PC-9 (cell line): Measurements from ENCODE around the gene NAPG. TPM values are rescaled to one million over a fixed set of nuclear protein-coding genes. Genes with fewer than 3 reads are reported as not detected.
A peak's percentile ranks its signal among the peaks of the same experiment; 100 is the strongest.

ENCODE experiments used
- BruUV-seq: library from RNA; stranded (reverse); fragments of 400-500 nt; replicated peaks from 2 replicates; lab custom pipeline; 2021; lab: Mats Ljungman, UMichigan
- CTCF ChIA-PET: fragments of 300-600 bp; sonication (Branson Sonifier 250); formaldehyde crosslinking; loops from one replicate; lab custom pipeline; 2022; ENCODE audit warnings: antibody characterized with exemption; lab: Charles Lee
- POLR2A ChIA-PET: fragments of 300-600 bp; sonication (Branson Sonifier 250); formaldehyde crosslinking; loops from one replicate; lab custom pipeline; 2022; ENCODE audit warnings: antibody characterized with exemption; ENCODE audit not compliant: unreplicated experiment; lab: Charles Lee
- DNase-seq, 2 experiments: peaks; one replicate each; pipeline versions ENCODE4 v3.0.0 to v3.0.0-alpha.2; 2015 to 2022; ENCODE audit warnings: mixed read lengths in 1 of 2
- H2AFZ ChIP-seq: fragments of 200-600 bp; sonication (generic); 2 replicates; pipeline ENCODE4 v1.8.1; 2017; ENCODE audit warnings: antibody characterized with exemption
- H3F3A ChIP-seq: fragments of 200-600 bp; sonication (generic); 2 replicates; pipeline ENCODE4 v1.8.1; 2017; ENCODE audit warnings: antibody characterized with exemption, mild to moderate bottlenecking, low read depth; ENCODE audit not compliant: insufficient read depth
- H3K27ac ChIP-seq: fragments of 200-600 bp; sonication (generic); 2 replicates; pipeline ENCODE4 v1.6.1; 2016; ENCODE audit warnings: mixed run types
- H3K27me3 ChIP-seq: fragments of 200-600 bp; sonication (generic); 2 replicates; pipeline ENCODE4 v1.6.1; 2016; ENCODE audit warnings: low read depth, mixed run types; ENCODE audit not compliant: insufficient read depth
- H3K36me3 ChIP-seq: fragments of 200-600 bp; sonication (generic); 2 replicates; pipeline ENCODE4 v1.6.1; 2016; ENCODE audit warnings: low read depth, mixed run types
- H3K4me1 ChIP-seq: fragments of 200-600 bp; sonication (generic); replicated peaks from 2 replicates; pipeline ENCODE4 v1.6.1; 2016; ENCODE audit warnings: mixed run types; ENCODE audit not compliant: insufficient read depth
- H3K4me2 ChIP-seq: fragments of 200-600 bp; sonication (generic); 2 replicates; pipeline ENCODE4 v1.6.1; 2017; ENCODE audit warnings: mixed run types
- H3K4me3 ChIP-seq: fragments of 200-600 bp; sonication (generic); 2 replicates; pipeline ENCODE4 v1.6.1; 2016; ENCODE audit warnings: mixed run types
- H3K79me2 ChIP-seq: fragments of 200-600 bp; sonication (generic); 2 replicates; pipeline ENCODE4 v1.6.1; 2017; ENCODE audit warnings: low read depth, mixed run types
- H3K9me2 ChIP-seq: fragments of 200-600 bp; sonication (generic); 2 replicates; pipeline ENCODE4 v1.8.1; 2017; ENCODE audit warnings: mild to moderate bottlenecking; ENCODE audit not compliant: insufficient read depth
- H3K9me3 ChIP-seq: fragments of 200-600 bp; sonication (generic); 2 replicates; pipeline ENCODE4 v1.8.1; 2016; ENCODE audit warnings: low read depth; ENCODE audit not compliant: insufficient read depth
- H4K20me1 ChIP-seq: fragments of 200-600 bp; sonication (generic); 2 replicates; pipeline ENCODE4 v1.8.1; 2017; ENCODE audit not compliant: insufficient read depth
- EZH2 ChIP-seq: fragments of 200-600 bp; sonication (generic); IDR thresholded peaks from 2 replicates; pipeline ENCODE4 v1.8.0; 2017; ENCODE audit warnings: antibody characterized with exemption, low read depth
- intact Hi-C: fragments of 100-400 bp; cut with micrococcal nuclease; formaldehyde crosslinking; loops from one replicate; pipeline ENCODE4 v1.10.0; 2022; ENCODE audit not compliant: unreplicated experiment
- total RNA-seq: library from RNA; stranded (reverse); gene quantifications from 2 replicates; pipeline ENCODE4 v1.2.3, GENCODE V29; 2021
- TF ChIP-seq, protein P1 (sequence below): fragments of 200-600 bp; sonication (generic); conservative IDR thresholded peaks from 2 replicates; pipeline ENCODE4 v1.6.1; 2017; ENCODE audit warnings: mixed run types, antibody characterized with exemption, mild to moderate bottlenecking, moderate library complexity

The NAPG gene
- total RNA-seq, 1 experiment from 2014 or later = 28.1 TPM

DNA sequence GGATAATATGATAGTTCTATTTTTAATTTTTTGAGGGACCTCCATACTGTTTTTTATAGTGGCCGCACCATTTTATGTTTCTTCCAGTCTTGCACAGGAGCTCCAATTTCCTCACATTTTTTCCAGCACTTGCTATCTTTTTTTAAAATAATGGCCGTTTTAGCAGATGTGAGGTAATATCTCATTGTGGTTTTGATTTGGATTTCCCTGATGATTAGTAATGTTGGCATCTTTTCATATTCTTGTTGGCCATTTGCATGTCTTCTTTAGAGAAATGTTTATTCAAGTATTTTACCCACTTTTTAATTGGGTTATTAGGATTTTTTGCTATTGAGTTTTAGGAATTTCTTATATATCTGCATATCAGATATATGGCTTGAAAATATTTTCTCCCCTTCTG, 29.9 kb upstream of the NAPG start:
- no TSS peak for BruUV-seq
- Histone ChIP-seq H3K4me1 (no peaks in the 10 kb centered on the region), H3K4me2 (no peak overlapping the region), H3K27me3 (no peaks in the 10 kb centered on the region), H4K20me1 (no peaks in the 10 kb centered on the region), H3K9me3 (no peaks in the 10 kb centered on the region), H3K36me3 (no peaks in the 10 kb centered on the region), H2AFZ (no peak overlapping the region), H3K4me3 (no peak overlapping the region), H3K27ac (no peak overlapping the region), H3F3A (no peaks in the 10 kb centered on the region), H3K9me2 (no peaks in the 10 kb centered on the region), H3K79me2 (no peaks in the 10 kb centered on the region)
- ChIA-PET POLR2A (no interaction called here), CTCF (no interaction called here)
- intact Hi-C loops = no loop called here
- TF ChIP-seq EZH2 = no peak
- TF ChIP-seq, protein P1, sequence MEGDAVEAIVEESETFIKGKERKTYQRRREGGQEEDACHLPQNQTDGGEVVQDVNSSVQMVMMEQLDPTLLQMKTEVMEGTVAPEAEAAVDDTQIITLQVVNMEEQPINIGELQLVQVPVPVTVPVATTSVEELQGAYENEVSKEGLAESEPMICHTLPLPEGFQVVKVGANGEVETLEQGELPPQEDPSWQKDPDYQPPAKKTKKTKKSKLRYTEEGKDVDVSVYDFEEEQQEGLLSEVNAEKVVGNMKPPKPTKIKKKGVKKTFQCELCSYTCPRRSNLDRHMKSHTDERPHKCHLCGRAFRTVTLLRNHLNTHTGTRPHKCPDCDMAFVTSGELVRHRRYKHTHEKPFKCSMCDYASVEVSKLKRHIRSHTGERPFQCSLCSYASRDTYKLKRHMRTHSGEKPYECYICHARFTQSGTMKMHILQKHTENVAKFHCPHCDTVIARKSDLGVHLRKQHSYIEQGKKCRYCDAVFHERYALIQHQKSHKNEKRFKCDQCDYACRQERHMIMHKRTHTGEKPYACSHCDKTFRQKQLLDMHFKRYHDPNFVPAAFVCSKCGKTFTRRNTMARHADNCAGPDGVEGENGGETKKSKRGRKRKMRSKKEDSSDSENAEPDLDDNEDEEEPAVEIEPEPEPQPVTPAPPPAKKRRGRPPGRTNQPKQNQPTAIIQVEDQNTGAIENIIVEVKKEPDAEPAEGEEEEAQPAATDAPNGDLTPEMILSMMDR = no peak
- DNase-seq = no peak

DNA sequence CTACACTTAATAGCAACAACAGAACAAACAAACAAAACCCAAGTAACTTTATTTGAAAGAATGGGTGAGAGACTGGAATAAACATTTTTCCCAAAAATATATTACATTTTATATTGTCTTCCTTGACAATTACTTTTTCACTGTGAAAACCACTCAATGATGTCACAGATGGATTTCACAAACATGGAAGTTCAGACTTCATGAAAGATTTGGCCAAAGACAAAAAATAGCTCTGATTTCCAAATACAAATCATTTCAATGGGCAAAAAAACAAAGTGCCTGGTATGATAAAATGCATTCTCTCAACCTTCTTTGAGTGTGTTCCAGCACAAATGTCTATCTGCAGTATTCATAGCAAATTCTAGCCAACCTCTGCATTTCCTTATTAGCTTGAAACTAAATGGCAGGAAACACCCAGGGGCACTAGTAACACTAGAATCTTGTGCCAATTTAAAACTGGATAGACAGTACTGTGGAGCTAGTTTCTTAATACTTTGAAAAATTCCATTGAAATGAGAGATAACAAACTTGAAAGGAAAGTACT, 28.5 kb upstream of the NAPG start:
- Histone ChIP-seq H3K4me3 (no peak overlapping the region), H4K20me1 (no peaks in the 10 kb centered on the region), H3F3A (no peaks in the 10 kb centered on the region), H3K79me2 (no peaks in the 10 kb centered on the region), H2AFZ (no peak overlapping the region), H3K9me2 (no peaks in the 10 kb centered on the region; the same call in 1 of the 2 replicates), H3K36me3 (no peaks in the 10 kb centered on the region), H3K4me1 (no peaks in the 10 kb centered on the region), H3K27me3 (no peaks in the 10 kb centered on the region), H3K9me3 (no peaks in the 10 kb centered on the region), H3K27ac (no peak overlapping the region), H3K4me2 (no peak overlapping the region)
- ChIA-PET CTCF (no interaction called here), POLR2A (no interaction called here)
- DNase-seq = peak in 1 of 2 experiments; percentile 56
- no TSS peak for BruUV-seq
- intact Hi-C loops = no loop called here
- TF ChIP-seq EZH2 = no peak
- TF ChIP-seq, protein P1 = no peak

DNA sequence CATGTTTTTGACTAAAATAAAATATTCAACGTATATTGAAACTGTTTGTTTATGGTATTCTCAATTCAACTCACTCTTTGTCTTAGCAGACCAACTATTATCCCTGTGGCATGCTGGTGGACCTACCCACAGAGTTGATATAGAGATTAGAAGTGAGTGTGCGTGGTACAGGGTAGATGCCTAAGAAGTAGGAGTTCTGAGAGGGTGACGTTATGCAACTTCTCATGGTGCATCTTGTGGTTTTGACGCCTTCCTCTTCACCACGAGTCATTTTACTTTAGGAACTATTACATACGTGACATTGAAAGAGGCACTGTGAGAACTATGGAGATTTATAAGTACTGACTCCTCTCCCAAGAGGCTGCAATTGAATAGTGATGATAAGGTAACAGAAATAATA, 26.6 kb upstream of the NAPG start:
- Histone ChIP-seq H3K4me2 (no peak overlapping the region), H3K27ac (no peak overlapping the region), H3K4me3 (no peak overlapping the region), H3K9me3 (no peaks in the 10 kb centered on the region), H3K9me2 (no peaks in the 10 kb centered on the region; the same call in 1 of the 2 replicates), H3K79me2 (no peaks in the 10 kb centered on the region), H4K20me1 (no peaks in the 10 kb centered on the region), H3K27me3 (no peaks in the 10 kb centered on the region), H2AFZ (no peak overlapping the region), H3F3A (no peaks in the 10 kb centered on the region), H3K4me1 (no peaks in the 10 kb centered on the region), H3K36me3 (no peaks in the 10 kb centered on the region)
- no TSS peak for BruUV-seq
- intact Hi-C loops = no loop called here
- no peak for DNase-seq
- TF ChIP-seq, protein P1 = no peak
- no peak for TF ChIP-seq EZH2
- ChIA-PET CTCF (no interaction called here), POLR2A (no interaction called here)
